Mesendoderm (in vitro differentiated cells): ENCODE data around the gene AARS1.
"Not testable (repeated sequence)": the region's sequence is repeated elsewhere in the genome, so short reads cannot be mapped to it uniquely, and the experiment has no call there.

Experiments used
- DNase-seq: peaks from one replicate; pipeline ENCODE4 v3.0.0; 2013
- H2AK5ac ChIP-seq: 2 replicates; pipeline ENCODE4 v1.6.1; 2013; ENCODE audit warnings: low read length, inconsistent platforms
- H2BK120ac ChIP-seq: 2 replicates; pipeline ENCODE4 v1.6.1; 2013; ENCODE audit warnings: low read depth, mild to moderate bottlenecking, low read length, moderate library complexity, mixed read lengths
- H2BK15ac ChIP-seq: replicated peaks from 2 replicates; pipeline ENCODE4 v1.6.1; 2013; ENCODE audit warnings: low read depth, mild to moderate bottlenecking, moderate library complexity
- H2BK5ac ChIP-seq: 2 replicates; pipeline ENCODE4 v1.6.1; 2013; ENCODE audit warnings: low read length, inconsistent platforms
- H3K18ac ChIP-seq: 2 replicates; pipeline ENCODE4 v1.6.1; 2013; ENCODE audit warnings: mild to moderate bottlenecking, low read length, mixed read lengths
- H3K23ac ChIP-seq: one replicate; pipeline ENCODE4 v1.6.1; 2013; ENCODE audit warnings: low read length
- H3K27ac ChIP-seq: 2 replicates; pipeline ENCODE4 v1.5.1; 2013; ENCODE audit warnings: low read depth, mild to moderate bottlenecking, inconsistent platforms, low read length, moderate library complexity
- H3K27me3 ChIP-seq: 2 replicates; pipeline ENCODE4 v1.6.1; 2013; ENCODE audit warnings: low read length, control low read depth, mild to moderate bottlenecking, inconsistent platforms; ENCODE audit not compliant: insufficient read depth, poor library complexity
- H3K36me3 ChIP-seq: 2 replicates; pipeline ENCODE4 v1.6.1; 2013; ENCODE audit warnings: low read length, inconsistent platforms; ENCODE audit not compliant: control insufficient read depth, insufficient read depth
- H3K4ac ChIP-seq: one replicate; pipeline ENCODE4 v1.6.1; 2013; ENCODE audit warnings: low read depth, mild to moderate bottlenecking, low read length, moderate library complexity
- H3K4me1 ChIP-seq: 2 replicates; pipeline ENCODE4 v1.6.1; 2013; ENCODE audit warnings: low read depth, low read length, inconsistent platforms; ENCODE audit not compliant: control insufficient read depth
- H3K4me2 ChIP-seq: 2 replicates; pipeline ENCODE4 v1.6.1; 2013; ENCODE audit warnings: low read length
- H3K4me3 ChIP-seq: 2 replicates; pipeline ENCODE4 v1.5.1; 2013; ENCODE audit warnings: mild to moderate bottlenecking, low read length
- H3K56ac ChIP-seq: one replicate; pipeline ENCODE4 v1.6.1; 2013; ENCODE audit warnings: low read length
- H3K79me1 ChIP-seq: 2 replicates; pipeline ENCODE4 v1.6.1; 2013; ENCODE audit warnings: low read length, inconsistent platforms
- H3K79me2 ChIP-seq: 2 replicates; pipeline ENCODE4 v1.6.1; 2013; ENCODE audit warnings: mild to moderate bottlenecking, low read length; ENCODE audit not compliant: control insufficient read depth, insufficient read depth
- H3K9ac ChIP-seq: 2 replicates; pipeline ENCODE4 v1.6.1; 2013; ENCODE audit warnings: low read length, inconsistent platforms
- H4K5ac ChIP-seq: one replicate; pipeline ENCODE4 v1.6.1; 2013; ENCODE audit warnings: low read length
- H4K8ac ChIP-seq: one replicate; pipeline ENCODE4 v1.6.1; 2013; ENCODE audit warnings: low read depth, mild to moderate bottlenecking, control low read depth, low read length, moderate library complexity
- WGBS: extraction: QIAGEN DNeasy Blood & Tissue Kit; methylation state at CpG from one replicate; pipeline ENCODE4 v1.1.7; 2013; ENCODE audit warnings: low lambda C conversion rate, missing lambda C conversion rate; ENCODE audit not compliant: insufficient coverage; ENCODE audit errors: extremely low coverage; 5-methylcytosine and 5-hydroxymethylcytosine counted together

Gene AARS1

GRCh38 chr16:70226024-70226423 is 63.3 kb downstream of the AARS1 start:
- H4K8ac ChIP-seq, H3K56ac ChIP-seq, H2BK120ac ChIP-seq, H2BK5ac ChIP-seq, H3K18ac ChIP-seq, H3K4me2 ChIP-seq, H3K4me1 ChIP-seq, H2AK5ac ChIP-seq, H3K36me3 ChIP-seq, H4K5ac ChIP-seq, H3K27me3 ChIP-seq, H3K79me1 ChIP-seq, H3K23ac ChIP-seq, DNase-seq, H3K4me3 ChIP-seq, H3K4ac ChIP-seq, H3K27ac ChIP-seq, H2BK15ac ChIP-seq, H3K79me2 ChIP-seq, H3K9ac ChIP-seq: not testable (repeated sequence)

DNA sequence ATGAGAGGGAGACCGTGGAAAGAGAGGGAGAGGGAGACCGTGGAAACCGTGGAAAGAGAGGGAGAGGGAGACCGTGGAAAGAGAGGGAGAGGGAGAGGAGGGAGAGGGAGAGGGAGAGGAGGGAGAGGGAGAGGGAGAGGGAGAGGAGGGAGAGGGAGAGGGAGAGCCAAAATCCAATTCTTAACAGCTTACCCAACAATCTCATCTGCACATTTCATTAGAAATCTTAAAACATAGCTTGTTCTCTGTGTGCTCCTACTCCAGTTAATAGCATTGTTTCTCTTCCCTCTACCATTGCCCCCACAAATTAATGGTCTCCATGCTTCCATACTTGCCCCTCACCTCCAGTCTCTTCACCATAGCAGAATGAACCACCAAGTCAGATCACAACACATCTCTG is 63.9 kb downstream of the AARS1 start:
- H3K56ac ChIP-seq, H3K27me3 ChIP-seq, H3K4ac ChIP-seq, H4K8ac ChIP-seq, H2BK15ac ChIP-seq, H3K4me1 ChIP-seq, H3K23ac ChIP-seq, H4K5ac ChIP-seq, H3K18ac ChIP-seq, H3K36me3 ChIP-seq, H2BK5ac ChIP-seq, H3K9ac ChIP-seq, DNase-seq, H3K79me1 ChIP-seq, H3K79me2 ChIP-seq, H3K4me3 ChIP-seq, H3K27ac ChIP-seq, H2BK120ac ChIP-seq, H2AK5ac ChIP-seq, H3K4me2 ChIP-seq: not testable (repeated sequence)
- no CpG with 5 or more reads among the region's 4 CpGs for WGBS

DNA sequence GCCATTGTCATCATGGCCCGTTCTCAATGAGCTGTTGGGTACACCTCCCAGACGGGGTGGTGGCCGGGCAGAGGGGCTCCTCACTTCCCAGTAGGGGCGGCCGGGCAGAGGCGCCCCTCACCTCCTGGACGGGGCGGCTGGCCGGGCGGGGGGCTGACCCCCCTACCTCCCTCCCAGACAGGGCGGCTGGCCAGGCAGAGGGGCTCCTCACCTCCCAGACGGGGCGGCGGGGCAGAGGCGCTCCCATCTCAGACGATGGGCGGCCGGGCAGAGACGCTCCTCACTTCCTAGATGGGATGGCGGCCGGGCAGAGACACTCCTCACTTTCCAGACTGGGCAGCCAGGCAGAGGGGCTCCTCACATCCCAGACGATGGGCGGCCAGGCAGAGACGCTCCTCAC is 64.7 kb downstream of the AARS1 start:
- H3K36me3 ChIP-seq, H4K5ac ChIP-seq, H2BK5ac ChIP-seq, H2AK5ac ChIP-seq, H3K23ac ChIP-seq, H3K18ac ChIP-seq, H3K4me3 ChIP-seq, H3K27me3 ChIP-seq, DNase-seq, H4K8ac ChIP-seq, H3K79me2 ChIP-seq, H3K79me1 ChIP-seq, H2BK120ac ChIP-seq, H3K4me2 ChIP-seq, H3K9ac ChIP-seq, H3K4ac ChIP-seq, H2BK15ac ChIP-seq, H3K4me1 ChIP-seq, H3K56ac ChIP-seq, H3K27ac ChIP-seq: not testable (repeated sequence)
- WGBS: no CpG with 5 or more reads among the region's 24 CpGs

DNA sequence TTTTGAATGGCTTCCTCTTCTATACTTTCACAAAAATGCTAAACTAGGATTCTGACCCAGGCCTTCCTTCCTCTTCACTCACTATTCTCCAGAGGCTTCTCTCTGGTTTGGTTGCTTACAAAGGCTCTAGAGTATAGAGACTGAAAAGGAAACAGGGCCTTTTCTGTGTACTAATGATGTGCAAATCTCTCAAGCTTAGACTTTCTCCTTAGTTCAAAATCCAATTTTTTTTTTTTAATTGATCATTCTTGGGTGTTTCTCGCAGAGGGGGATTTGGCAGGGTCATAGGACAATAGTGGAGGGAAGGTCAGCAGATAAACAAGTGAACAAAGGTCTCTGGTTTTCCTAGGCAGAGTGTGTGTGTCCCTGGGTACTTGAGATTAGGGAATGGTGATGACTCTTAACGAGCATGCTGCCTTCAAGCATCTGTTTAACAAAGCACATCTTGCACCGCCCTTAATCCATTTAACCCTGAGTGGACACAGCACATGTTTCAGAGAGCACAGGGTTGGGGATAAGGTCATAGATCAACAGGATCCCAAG is 65.3 kb downstream of the AARS1 start:
- H2AK5ac ChIP-seq, H3K27me3 ChIP-seq, H3K56ac ChIP-seq, H2BK120ac ChIP-seq, H4K5ac ChIP-seq, DNase-seq, H3K4me2 ChIP-seq, H2BK5ac ChIP-seq, H3K79me2 ChIP-seq, H3K27ac ChIP-seq, H3K18ac ChIP-seq, H2BK15ac ChIP-seq, H3K4me3 ChIP-seq, H3K4me1 ChIP-seq, H3K9ac ChIP-seq, H3K4ac ChIP-seq, H3K36me3 ChIP-seq, H3K79me1 ChIP-seq, H4K8ac ChIP-seq, H3K23ac ChIP-seq: not testable (repeated sequence)
- no CpG with 5 or more reads among the region's 3 CpGs for WGBS

GRCh38 chr16:70223216-70223615 is 66.1 kb downstream of the AARS1 start:
- H3K18ac ChIP-seq, H3K79me1 ChIP-seq, H3K4me3 ChIP-seq, H3K27me3 ChIP-seq, H3K4me2 ChIP-seq, H3K23ac ChIP-seq, DNase-seq, H3K79me2 ChIP-seq, H3K27ac ChIP-seq, H3K4ac ChIP-seq, H4K8ac ChIP-seq, H2BK5ac ChIP-seq, H3K56ac ChIP-seq, H3K36me3 ChIP-seq, H2BK15ac ChIP-seq, H2BK120ac ChIP-seq, H3K9ac ChIP-seq, H4K5ac ChIP-seq, H2AK5ac ChIP-seq, H3K4me1 ChIP-seq: not testable (repeated sequence)
- WGBS: no CpG with 5 or more reads among the region's 2 CpGs

DNA sequence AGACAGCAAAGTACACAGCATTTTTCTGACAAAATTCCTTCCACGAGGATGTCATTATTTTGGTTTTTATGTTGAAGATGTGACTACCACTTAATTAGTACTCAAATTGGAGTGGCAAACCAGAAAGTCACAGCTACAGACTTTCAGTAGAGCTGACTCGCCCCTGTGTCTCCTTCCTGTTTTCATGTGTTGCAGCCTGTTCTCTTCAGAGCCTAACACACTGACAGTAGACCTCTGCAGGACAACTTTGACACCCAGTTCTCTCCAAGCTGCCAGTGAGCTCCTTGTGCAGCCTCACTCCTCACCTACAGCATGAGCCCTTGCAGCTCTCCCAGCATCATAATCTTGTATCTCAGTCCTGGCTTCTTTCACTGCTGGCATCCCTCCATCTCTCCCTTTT is 66.7 kb downstream of the AARS1 start:
- not testable (repeated sequence) for H3K4me2 ChIP-seq, H3K18ac ChIP-seq, H3K4me1 ChIP-seq, H3K23ac ChIP-seq, H3K36me3 ChIP-seq, H2BK5ac ChIP-seq, H3K27me3 ChIP-seq, DNase-seq, H4K8ac ChIP-seq, H3K79me1 ChIP-seq, H2BK120ac ChIP-seq, H3K27ac ChIP-seq, H3K9ac ChIP-seq, H3K4ac ChIP-seq, H3K56ac ChIP-seq, H4K5ac ChIP-seq, H3K4me3 ChIP-seq, H2BK15ac ChIP-seq, H2AK5ac ChIP-seq, H3K79me2 ChIP-seq
- WGBS: no CpG with 5 or more reads among the region's 2 CpGs
